22Rv1 (cell line): ENCODE data around the gene KCNH1.

ENCODE experiments used
- CTCF ChIP-seq: fragments of 450-650 bp; IDR thresholded peaks from 2 replicates; pipeline ENCODE4 v1.5.1; 2017; ENCODE audit warnings: mild to moderate bottlenecking
- ZFX ChIP-seq: fragments of 450-650 bp; IDR thresholded peaks from 2 replicates; pipeline ENCODE4 v1.6.1; 2017; ENCODE audit warnings: antibody characterized with exemption, borderline replicate concordance

GRCh38 chr1:211014275-211014674 is 119.7 kb downstream of the KCNH1 start:
- TF ChIP-seq CTCF: no peak
- TF ChIP-seq ZFX: no peak
